HG02970 (cell line): Measurements from ENCODE around the gene KIRREL3.
"Not testable (repeated sequence)": the region's sequence is repeated elsewhere in the genome, so short reads cannot be mapped to it uniquely, and the experiment has no call there.

ENCODE experiments used
- ATAC-seq: cut with Tn5 transposase; IDR thresholded peaks from one replicate; pipeline ENCODE4 v1.9.1; 2021; ENCODE audit warnings: mild to moderate bottlenecking, moderate library complexity, moderate number of reproducible peaks; ENCODE audit not compliant: unreplicated experiment, low FRiP score

Gene KIRREL3

DNA sequence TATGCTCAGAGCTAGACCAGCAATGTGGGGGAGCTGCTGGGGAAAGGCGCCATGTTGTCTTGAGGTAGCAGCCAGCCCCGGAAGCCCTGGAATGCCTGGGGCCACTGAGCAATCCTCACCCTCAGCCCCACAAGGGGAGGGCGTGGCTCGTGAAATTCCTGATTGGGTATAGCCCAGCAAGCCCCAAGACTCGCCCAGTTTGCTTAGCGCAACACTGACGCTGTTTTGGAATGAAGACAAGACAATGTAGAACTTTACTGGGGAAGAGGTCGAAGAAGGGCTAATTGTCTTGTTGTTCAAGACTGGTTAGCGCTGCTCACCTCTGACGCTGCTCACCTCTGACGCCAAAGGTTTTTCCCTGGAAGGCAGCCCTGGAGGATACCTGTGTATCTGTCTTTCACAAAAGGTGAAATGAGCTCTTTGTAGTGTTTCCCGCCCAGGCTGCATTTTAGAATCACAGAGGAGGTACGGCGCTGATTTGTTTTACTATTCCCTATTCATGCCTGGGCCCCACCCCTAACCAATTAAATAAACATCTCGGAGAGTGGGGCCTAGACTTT lies 597.5 kb downstream of the KIRREL3 start:
- no peak for ATAC-seq

DNA sequence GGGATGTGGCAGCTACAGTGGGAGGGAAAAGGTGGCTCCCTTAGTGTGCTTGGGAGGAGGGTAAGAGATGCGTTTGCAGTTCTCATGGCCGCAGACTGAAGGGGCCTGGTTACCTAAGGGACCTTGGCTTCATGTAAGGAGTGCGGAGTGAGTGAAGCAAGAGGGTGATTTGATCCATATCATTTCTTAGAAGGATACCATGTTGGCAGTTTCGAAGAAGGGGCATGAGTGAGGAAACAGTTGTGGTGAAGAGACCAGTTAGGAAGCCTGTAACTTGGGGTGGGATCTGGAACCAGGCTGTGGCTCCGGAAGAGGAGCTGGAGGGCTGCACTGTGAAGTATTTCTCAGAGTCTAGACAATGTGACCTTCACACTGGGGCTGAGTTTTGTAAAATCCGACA lies 600.1 kb downstream of the KIRREL3 start:
- no peak for ATAC-seq

DNA sequence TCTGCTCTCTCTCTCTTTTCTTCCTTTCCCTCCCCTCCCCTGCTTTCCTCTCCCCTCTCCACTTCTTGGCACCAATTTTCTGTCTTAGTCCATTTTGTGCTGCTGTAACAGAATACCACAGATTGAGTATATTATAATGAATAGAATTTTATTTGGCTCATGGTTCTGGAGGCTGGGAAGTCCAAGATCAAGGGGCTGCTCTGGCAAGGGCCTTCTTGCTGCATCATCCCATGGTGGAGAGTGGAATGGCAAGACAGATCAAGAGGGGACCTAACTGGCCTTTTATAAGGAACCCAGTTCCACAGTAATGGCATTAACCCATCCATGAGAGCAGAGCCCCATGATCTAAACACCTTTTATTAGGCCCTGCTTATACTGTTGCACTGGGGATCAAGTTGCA lies 600.6 kb downstream of the KIRREL3 start:
- ATAC-seq: no peak

- ATAC-seq: no peak
These were observed 601.8 kb downstream of the KIRREL3 start for GRCh38 chr11:126398721-126399120.

DNA sequence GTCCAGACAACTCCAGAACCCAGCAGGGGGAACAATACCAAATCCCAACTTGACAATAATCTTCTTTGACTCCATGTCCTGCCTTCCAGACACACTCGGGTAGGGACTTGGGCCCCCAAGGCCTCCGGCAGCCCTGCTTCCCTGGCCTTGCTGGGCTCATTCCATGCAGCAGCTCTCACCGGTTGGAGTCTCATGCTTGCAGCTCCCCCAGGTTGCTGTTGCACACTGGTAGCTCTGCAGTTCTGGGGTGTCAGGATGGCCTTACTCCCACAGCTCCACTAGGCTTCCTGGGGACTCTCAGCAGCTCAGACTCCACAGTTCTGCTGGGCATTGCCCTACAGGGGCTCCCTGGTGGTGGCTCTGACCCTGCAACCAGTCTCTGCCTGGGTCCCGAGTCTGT lies 602.3 kb downstream of the KIRREL3 start:
- no peak for ATAC-seq

GRCh38 chr11:126396965-126397364 lies 603.6 kb downstream of the KIRREL3 start:
- ATAC-seq: no peak

- ATAC-seq: not testable (repeated sequence)
These were observed 604.3 kb downstream of the KIRREL3 start for GRCh38 chr11:126396266-126396665.

DNA sequence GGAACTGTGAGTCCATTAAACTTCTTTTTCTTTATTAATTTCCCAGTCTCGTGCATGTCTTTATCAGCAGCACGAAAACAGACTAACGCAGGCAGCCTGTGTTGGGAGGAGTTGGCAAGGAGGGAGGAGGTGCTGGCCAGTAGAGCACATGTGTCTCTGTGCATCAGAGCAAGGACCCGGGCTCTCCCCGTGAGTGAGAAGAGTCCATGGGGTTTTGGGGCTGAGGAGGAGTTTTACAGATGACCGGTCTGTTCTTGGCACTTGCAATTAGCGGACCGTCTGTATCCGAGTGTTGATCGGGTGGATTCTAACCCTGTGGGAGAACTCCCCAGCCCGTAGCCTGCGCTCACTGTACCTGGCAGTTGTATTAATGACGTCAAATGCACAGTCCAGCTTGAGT lies 604.8 kb downstream of the KIRREL3 start:
- not testable (repeated sequence) for ATAC-seq

DNA sequence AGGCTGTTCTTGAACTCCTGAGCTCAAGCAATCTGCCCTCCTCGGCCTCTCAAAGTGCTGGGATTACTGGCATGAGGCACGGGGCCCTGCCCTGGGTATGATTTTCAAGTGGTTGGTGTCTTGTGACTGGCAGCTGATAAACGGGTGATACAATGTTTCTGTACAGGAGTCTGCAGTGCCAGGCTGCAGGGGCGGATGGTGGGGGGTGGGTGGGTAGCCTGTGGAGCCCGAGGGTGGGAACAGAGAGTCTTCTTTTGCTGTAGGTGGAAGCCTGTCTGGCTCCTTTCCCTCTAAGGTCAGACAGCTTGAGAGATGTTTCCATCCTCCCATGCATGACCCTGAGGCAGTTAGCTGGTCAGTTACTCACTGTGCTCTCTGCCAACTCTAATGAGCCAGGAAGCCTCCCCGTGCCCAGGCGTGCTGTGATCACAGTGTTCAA lies 605.9 kb downstream of the KIRREL3 start:
- ATAC-seq: not testable (repeated sequence)

DNA sequence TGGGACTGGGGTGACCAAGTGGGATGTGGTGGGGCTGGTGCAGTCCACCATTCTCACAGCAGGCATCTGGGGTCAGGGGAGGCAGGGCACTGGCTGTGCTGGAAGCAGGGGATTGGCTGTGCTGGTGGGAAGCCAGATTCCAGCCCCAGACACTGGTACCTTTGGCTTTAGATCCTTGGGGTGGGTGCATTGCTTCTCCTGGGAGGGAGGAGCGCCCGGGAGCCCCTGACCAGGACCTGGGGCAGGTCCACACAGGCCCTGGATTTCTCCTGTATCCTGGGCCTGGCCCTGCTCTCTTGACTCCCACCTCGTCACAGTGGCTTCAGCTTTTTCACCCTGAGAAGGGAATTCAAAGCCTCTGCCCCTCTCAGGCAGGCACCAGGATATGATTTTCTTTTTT lies 606.5 kb downstream of the KIRREL3 start:
- ATAC-seq: no peak

- ATAC-seq: no peak
These were observed 607.4 kb downstream of the KIRREL3 start for GRCh38 chr11:126393143-126393542.

DNA sequence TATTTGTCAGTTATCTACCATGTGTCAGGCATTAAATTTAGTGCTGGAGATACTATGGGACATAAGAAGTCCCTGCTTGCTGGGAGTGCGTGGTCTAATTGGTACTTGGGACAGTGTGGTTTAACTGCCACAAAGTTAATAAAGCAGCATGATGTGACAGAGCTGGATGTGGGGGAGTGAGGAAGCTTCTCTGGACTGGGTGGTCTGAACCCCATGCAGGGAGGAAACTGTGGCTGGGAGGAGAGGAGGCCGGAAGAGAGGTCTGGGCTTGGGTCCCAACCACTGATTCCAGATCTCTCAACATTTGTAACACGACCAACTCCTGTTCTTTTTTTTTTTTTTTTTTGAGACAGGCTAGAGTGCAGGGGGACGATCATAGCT lies 607.9 kb downstream of the KIRREL3 start:
- ATAC-seq: no peak

DNA sequence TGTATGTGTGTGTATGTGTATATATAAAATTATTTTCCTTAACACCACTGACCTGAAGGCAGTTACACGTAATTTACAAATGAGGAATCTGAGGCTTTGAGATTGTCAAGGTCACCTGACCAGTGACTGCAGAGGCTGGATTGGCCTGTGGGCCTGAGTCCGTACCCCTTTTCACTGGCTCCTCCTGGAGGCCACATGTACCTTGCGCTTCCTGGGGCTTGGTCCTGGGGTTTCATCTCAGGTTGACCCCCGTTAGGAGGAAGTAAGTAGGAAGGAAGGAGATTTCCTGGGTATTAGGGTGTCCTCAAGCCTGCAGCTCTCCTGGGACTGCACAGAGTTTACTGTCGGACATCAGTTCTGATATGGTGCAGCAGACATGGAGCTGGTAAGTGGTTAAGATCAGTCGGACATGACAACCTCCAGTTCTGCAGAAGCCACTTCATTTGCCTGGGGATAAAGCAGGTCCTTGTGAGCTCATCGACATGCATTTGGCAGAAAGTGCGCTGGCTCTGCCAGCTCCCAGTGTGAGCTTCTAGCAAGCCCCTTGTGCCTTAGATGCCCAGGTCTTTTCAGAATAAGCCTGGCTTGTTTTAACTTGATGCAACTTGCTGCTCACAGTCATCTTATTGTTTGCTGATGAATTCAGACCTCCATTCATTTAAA lies 608.5 kb downstream of the KIRREL3 start:
- no peak for ATAC-seq

- no peak for ATAC-seq
These were observed 609.1 kb downstream of the KIRREL3 start for GRCh38 chr11:126391286-126391954.

GRCh38 chr11:126390272-126390867 lies 610.2 kb downstream of the KIRREL3 start:
- no peak for ATAC-seq

- no peak for ATAC-seq
These were observed 612.7 kb downstream of the KIRREL3 start for GRCh38 chr11:126387857-126388256.

DNA sequence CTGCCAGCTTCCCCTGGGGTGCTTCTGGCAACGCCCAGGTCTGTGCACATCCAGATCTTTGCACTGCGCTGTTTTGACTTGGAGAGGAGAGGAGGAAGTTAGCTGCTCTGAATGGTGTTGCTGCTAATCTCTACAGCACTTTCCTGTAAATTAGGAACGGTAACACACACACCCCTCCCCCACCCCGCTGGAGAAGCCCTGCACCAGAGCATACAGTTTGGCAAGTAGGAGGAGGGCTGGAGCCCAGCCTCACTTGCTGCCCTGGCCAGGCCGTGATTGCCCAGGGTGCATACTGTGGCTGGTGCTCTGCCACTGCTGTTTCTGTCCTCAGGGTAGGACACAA lies 613.9 kb downstream of the KIRREL3 start:
- ATAC-seq: not testable (repeated sequence)

DNA sequence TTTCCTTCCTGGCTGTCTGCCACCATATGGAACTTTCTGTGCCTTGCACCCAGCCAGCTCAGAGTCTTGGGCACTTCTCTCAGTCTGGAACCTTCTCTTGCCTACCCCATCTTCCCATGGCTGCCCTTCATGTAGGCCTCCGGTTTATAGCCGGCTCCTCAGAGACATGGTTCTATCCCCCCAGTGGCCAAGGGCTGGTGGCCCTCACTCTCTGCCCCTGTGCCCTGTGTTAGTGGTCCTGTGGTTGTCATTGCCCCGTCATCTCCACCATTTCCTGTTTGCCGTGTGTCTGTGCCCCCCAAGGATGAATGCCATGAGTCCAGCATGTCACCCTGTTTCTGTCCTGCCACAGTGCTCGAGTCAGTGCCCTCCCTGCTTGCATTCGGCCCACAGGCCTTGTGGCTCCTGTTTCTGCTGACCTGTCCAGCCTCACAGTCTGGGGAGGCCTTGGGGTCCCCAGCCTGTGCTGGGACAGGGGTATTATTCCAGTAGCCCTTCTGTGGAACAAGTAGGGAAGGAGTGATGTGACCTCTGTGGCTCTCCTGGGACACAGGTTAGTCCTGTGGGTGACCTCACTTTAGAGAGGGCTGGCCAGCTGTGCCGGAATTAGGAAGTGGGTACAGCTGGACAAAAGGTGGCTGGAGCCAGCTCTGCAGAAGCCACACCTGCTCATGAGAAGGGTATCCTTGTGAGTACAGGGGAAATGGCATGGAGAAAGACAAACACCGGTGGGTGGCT lies 614.4 kb downstream of the KIRREL3 start:
- ATAC-seq: no peak

DNA sequence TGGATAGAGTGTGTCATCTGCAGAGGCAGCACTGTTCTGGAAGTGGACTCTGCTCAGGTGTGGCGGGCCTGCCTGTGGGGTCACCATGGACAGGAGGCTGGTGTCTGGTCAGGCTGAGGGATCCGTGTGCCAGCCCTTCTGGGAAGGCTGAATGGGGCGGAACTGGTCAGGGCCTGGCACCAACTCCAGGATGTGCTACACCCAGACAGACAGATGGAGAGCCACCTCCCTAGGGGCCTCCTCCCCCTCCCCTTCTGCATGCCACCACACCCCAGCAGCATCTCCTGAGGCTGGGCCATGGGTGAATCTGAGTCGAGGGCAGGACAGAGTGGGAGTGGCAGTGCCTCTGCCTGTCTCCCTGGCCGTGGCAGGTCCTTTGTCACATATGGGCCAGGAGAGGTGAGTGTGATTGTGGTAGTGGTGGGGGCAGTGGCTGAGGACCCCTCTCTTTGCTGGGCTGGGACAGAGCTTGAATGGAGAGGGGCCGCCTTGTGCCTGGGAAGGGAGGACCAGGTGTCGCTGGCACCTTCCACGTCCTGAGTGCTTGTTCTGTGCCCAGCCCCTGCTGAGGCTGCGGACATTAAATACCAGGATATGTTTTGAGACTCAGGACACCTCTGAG lies 616.0 kb downstream of the KIRREL3 start:
- no peak for ATAC-seq
